ENCODE results near the gene KIF20B.
"Not testable (repeated sequence)": the region's sequence is repeated elsewhere in the genome, so short reads cannot be mapped to it uniquely, and the experiment has no call there.

The KIF20B gene

GRCh38 chr10:89782470-89782869 lies 81.1 kb downstream of the KIF20B start:
- no peak for DNase-seq

- DNase-seq = no peak
Observed at GRCh38 chr10:89783406-89783805, 82.0 kb downstream of the KIF20B start.

- DNase-seq = no peak
Observed at GRCh38 chr10:89785095-89785494, 83.7 kb downstream of the KIF20B start.

GRCh38 chr10:89789188-89789877 lies 87.9 kb downstream of the KIF20B start:
- no peak for DNase-seq

- no peak for DNase-seq
Observed at GRCh38 chr10:89792187-89792586, 90.8 kb downstream of the KIF20B start.

GRCh38 chr10:89793649-89794254 lies 92.4 kb downstream of the KIF20B start:
- DNase-seq = peak in 1 of 2 experiments; percentile 6

- DNase-seq = no peak
Observed at GRCh38 chr10:89795840-89796239, 94.5 kb downstream of the KIF20B start.

- DNase-seq = no peak
Observed at GRCh38 chr10:89798092-89798491, 96.7 kb downstream of the KIF20B start.

GRCh38 chr10:89799573-89799972 lies 98.2 kb downstream of the KIF20B start:
- DNase-seq = no peak

GRCh38 chr10:89805599-89806013 lies 104.2 kb downstream of the KIF20B start:
- DNase-seq = no peak

GRCh38 chr10:89808842-89809241 lies 107.5 kb downstream of the KIF20B start:
- no peak for DNase-seq

- DNase-seq = no peak
Observed at GRCh38 chr10:89809766-89810165, 108.4 kb downstream of the KIF20B start.

GRCh38 chr10:89810908-89811525 lies 109.6 kb downstream of the KIF20B start:
- no peak for DNase-seq

GRCh38 chr10:89813546-89813945 lies 112.2 kb downstream of the KIF20B start:
- DNase-seq = no peak

GRCh38 chr10:89814278-89814677 lies 112.9 kb downstream of the KIF20B start:
- DNase-seq = no peak

- DNase-seq = no peak
Observed at GRCh38 chr10:89815049-89815853, 113.9 kb downstream of the KIF20B start.

- not testable (repeated sequence) for DNase-seq
Observed at GRCh38 chr10:89819008-89819407, 117.6 kb downstream of the KIF20B start.
